Keratinocyte (primary cell): Measurements from ENCODE around the gene GEMIN8. TPM values are rescaled to one million over a fixed set of nuclear protein-coding genes. Genes with fewer than 3 reads are reported as not detected.

ENCODE experiments used
- DNase-seq: peaks from one replicate; pipeline ENCODE4 v3.0.0-alpha.2; 2011; ENCODE audit warnings: low read depth, missing footprints, low spot score
- FAIRE-seq: peaks from 2 replicates; lab custom pipeline; 2011; peaks lifted over from hg19 to GRCh38; lab: Jason Lieb, UNC
- H2AFZ ChIP-seq: 2 replicates; pipeline ENCODE4 v1.6.0; 2012; ENCODE audit warnings: low read length, control low read depth, inconsistent platforms; ENCODE audit not compliant: control insufficient read depth
- H3K27ac ChIP-seq: 2 replicates; pipeline ENCODE4 v1.5.1; 2011; ENCODE audit warnings: low read length; ENCODE audit not compliant: control insufficient read depth, insufficient read depth
- H3K27me3 ChIP-seq: 3 replicates; pipeline ENCODE4 v1.6.0; 2011; ENCODE audit warnings: low read length; ENCODE audit not compliant: control insufficient read depth, insufficient read depth; ENCODE audit errors: extremely low read depth
- H3K36me3 ChIP-seq, 2 experiments: 2 replicates in 1 of 2; 3 replicates in 1 of 2; pipeline ENCODE4 v1.5.1; 2011; ENCODE audit warnings: low read length in 2 of 2, mild to moderate bottlenecking in 1 of 2; ENCODE audit not compliant: control insufficient read depth in 2 of 2, insufficient read depth in 2 of 2; ENCODE audit errors: extremely low read depth in 1 of 2
- H3K4me1 ChIP-seq: 3 replicates; pipeline ENCODE4 v1.5.1; 2011; ENCODE audit warnings: low read length; ENCODE audit not compliant: control insufficient read depth, insufficient read depth; ENCODE audit errors: extremely low read depth
- H3K4me2 ChIP-seq: 3 replicates; pipeline ENCODE4 v1.6.0; 2011; ENCODE audit warnings: low read depth, low read length; ENCODE audit not compliant: control insufficient read depth, insufficient read depth; ENCODE audit errors: extremely low read depth
- H3K4me3 ChIP-seq, 3 experiments: fragments of 200-600 bp in 1 of 3; sonication (generic) in 1 of 3; 2 replicates in 2 of 3; 3 replicates in 1 of 3; pipeline ENCODE4 v1.5.1; 2011 to 2016; ENCODE audit warnings: low read length in 3 of 3, mild to moderate bottlenecking in 3 of 3, control low read depth in 2 of 3, inconsistent platforms in 1 of 3, low read depth in 1 of 3, mixed read lengths in 1 of 3, mixed run types in 1 of 3, moderate library complexity in 1 of 3; ENCODE audit not compliant: control insufficient read depth in 2 of 3, insufficient read depth in 2 of 3; ENCODE audit errors: extremely low read depth in 1 of 3
- H3K79me2 ChIP-seq: 2 replicates; pipeline ENCODE4 v1.6.0; 2012; ENCODE audit warnings: low read length; ENCODE audit not compliant: control insufficient read depth, insufficient read depth
- H3K9ac ChIP-seq: 3 replicates; pipeline ENCODE4 v1.6.0; 2011; ENCODE audit warnings: low read length; ENCODE audit not compliant: control insufficient read depth, insufficient read depth; ENCODE audit errors: extremely low read depth
- H3K9me1 ChIP-seq: 3 replicates; pipeline ENCODE4 v1.6.0; 2011; ENCODE audit warnings: low read length; ENCODE audit not compliant: control insufficient read depth, insufficient read depth; ENCODE audit errors: extremely low read depth
- H3K9me3 ChIP-seq: 2 replicates; pipeline ENCODE4 v1.5.1; 2012; ENCODE audit warnings: low read depth, low read length; ENCODE audit not compliant: control insufficient read depth
- H4K20me1 ChIP-seq: 3 replicates; pipeline ENCODE4 v1.6.0; 2011; ENCODE audit warnings: low read length; ENCODE audit not compliant: control insufficient read depth, insufficient read depth; ENCODE audit errors: extremely low read depth
- EZH2 ChIP-seq: IDR thresholded peaks from one replicate; pipeline ENCODE4 v1.6.1; 2012; ENCODE audit warnings: inconsistent platforms, mild to moderate bottlenecking, low read length, moderate library complexity
- dilution Hi-C: fragments of 300-500 bp; cut with MboI; formaldehyde crosslinking; loops from one replicate; pipeline ENCODE4 v1.7.0; 2020; ENCODE audit warnings: low sequenced_read_pairs; ENCODE audit not compliant: extremely low pct_ligation_motif_present
- polyA plus RNA-seq, 5 experiments: library from polyadenylated mRNA; depleted of rRNA in 3 of 5; stranded (reverse) in 3 of 5; stranded (forward) in 1 of 5; unstranded in 1 of 5; fragments of >200 nt; gene quantifications; 1 replicate in 1 of 5; 2 replicates in 3 of 5; 3 replicates in 1 of 5; pipeline versions ENCODE4 v1.2.1 to v1.2.3, GENCODE V29; 2011 to 2012; ENCODE audit warnings: missing spikeins in 2 of 5, low read depth in 1 of 5, low replicate concordance in 1 of 5
- TF ChIP-seq, protein P1 (sequence below), 3 experiments: IDR thresholded peaks in 1 of 3; conservative IDR thresholded peaks in 1 of 3; optimal IDR thresholded peaks in 1 of 3; 2 replicates in 2 of 3; 3 replicates in 1 of 3; pipeline versions ENCODE3 to v1.5.1; 2011; ENCODE audit warnings: low read length in 3 of 3, mild to moderate bottlenecking in 3 of 3, moderate library complexity in 2 of 3, control low read depth in 1 of 3, inconsistent platforms in 1 of 3; ENCODE audit not compliant: insufficient read depth in 2 of 3; ENCODE audit errors: extremely low read depth in 1 of 3

The GEMIN8 gene
- polyA plus RNA-seq, 1 donor (not counting 4 experiments of a cell fraction or from before 2014, with no cell fraction given), result 38.8 TPM

- H3K4me3 ChIP-seq, result no peak overlapping the region
- no peak overlapping the region for H2AFZ ChIP-seq
- H3K9me1 ChIP-seq, result no peaks in the 10 kb centered on the region
- no peaks in the 10 kb centered on the region for H3K4me1 ChIP-seq
- FAIRE-seq, result no peak
- no peaks in the 10 kb centered on the region for H4K20me1 ChIP-seq
- no peak overlapping the region for H3K27ac ChIP-seq
- no peak overlapping the region for H3K9ac ChIP-seq
- H3K79me2 ChIP-seq, result no peaks in the 10 kb centered on the region
- no peaks in the 10 kb centered on the region for H3K27me3 ChIP-seq
- no peak for DNase-seq
- H3K36me3 ChIP-seq, result no peaks in the 10 kb centered on the region
- H3K4me2 ChIP-seq, result no peak overlapping the region
- H3K9me3 ChIP-seq, result no peaks in the 10 kb centered on the region
- TF ChIP-seq, protein P1, sequence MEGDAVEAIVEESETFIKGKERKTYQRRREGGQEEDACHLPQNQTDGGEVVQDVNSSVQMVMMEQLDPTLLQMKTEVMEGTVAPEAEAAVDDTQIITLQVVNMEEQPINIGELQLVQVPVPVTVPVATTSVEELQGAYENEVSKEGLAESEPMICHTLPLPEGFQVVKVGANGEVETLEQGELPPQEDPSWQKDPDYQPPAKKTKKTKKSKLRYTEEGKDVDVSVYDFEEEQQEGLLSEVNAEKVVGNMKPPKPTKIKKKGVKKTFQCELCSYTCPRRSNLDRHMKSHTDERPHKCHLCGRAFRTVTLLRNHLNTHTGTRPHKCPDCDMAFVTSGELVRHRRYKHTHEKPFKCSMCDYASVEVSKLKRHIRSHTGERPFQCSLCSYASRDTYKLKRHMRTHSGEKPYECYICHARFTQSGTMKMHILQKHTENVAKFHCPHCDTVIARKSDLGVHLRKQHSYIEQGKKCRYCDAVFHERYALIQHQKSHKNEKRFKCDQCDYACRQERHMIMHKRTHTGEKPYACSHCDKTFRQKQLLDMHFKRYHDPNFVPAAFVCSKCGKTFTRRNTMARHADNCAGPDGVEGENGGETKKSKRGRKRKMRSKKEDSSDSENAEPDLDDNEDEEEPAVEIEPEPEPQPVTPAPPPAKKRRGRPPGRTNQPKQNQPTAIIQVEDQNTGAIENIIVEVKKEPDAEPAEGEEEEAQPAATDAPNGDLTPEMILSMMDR (optimal IDR thresholded peaks at IDR 0.05 in 1 of 3, IDR thresholded peaks at IDR 0.05 in 1 of 3, conservative IDR thresholded peaks at IDR 0.05 in 1 of 3; ENCODE audit: extremely low read depth in 1 of 3, insufficient read depth in 2 of 3, low read length in 3 of 3), result no peak
- no peak for TF ChIP-seq EZH2
- dilution Hi-C loops, result no loop called here
Observed at GRCh38 chrX:14065800-14066199, 36.1 kb upstream of the GEMIN8 start.

- Histone ChIP-seq H3K9ac (no peak overlapping the region), H3K36me3 (no peaks in the 10 kb centered on the region), H3K27me3 (no peaks in the 10 kb centered on the region), H3K4me1 (no peaks in the 10 kb centered on the region), H3K9me3 (no peaks in the 10 kb centered on the region), H3K9me1 (no peaks in the 10 kb centered on the region), H2AFZ (no peak overlapping the region), H4K20me1 (no peaks in the 10 kb centered on the region), H3K4me3 (no peak overlapping the region), H3K79me2 (no peaks in the 10 kb centered on the region), H3K27ac (no peak overlapping the region), H3K4me2 (no peak overlapping the region)
- DNase-seq, result no peak
- no peak for FAIRE-seq
- TF ChIP-seq EZH2, result no peak
- TF ChIP-seq, protein P1 (optimal IDR thresholded peaks at IDR 0.05 in 1 of 3, IDR thresholded peaks at IDR 0.05 in 1 of 3, conservative IDR thresholded peaks at IDR 0.05 in 1 of 3; ENCODE audit: extremely low read depth in 1 of 3, insufficient read depth in 2 of 3, low read length in 3 of 3), result no peak
- dilution Hi-C loops, result no loop called here
Observed at GRCh38 chrX:14064626-14065432, 35.1 kb upstream of the GEMIN8 start.
